GM12872 (cell line): ENCODE measurements around the gene CYP39A1.

Source experiments
- TF ChIP-seq, protein P1 (sequence below): IDR thresholded peaks from 3 replicates; pipeline ENCODE4 v1.5.1; 2011; ENCODE audit warnings: low read depth, mild to moderate bottlenecking, low read length, moderate library complexity; ENCODE audit not compliant: insufficient read depth

The CYP39A1 gene

DNA sequence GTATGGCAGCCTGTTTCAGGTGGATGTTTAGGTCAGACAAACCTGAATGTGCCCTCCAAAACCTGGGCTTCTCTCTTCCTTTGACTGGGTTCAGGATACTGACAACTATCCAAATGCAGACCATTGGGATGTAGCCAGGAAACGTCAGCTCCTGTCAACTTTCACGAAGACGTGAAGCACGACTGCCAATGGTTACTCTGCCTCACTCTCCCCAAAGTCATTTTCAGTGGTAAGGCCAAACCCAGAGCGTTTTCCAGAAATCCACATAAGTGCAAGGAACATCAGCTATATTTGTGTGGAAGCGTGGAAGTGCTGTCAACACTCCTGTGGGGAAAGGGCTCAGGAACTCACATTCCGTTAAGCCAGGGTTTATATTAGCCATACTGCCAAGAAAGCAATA lies 141.3 kb downstream of the CYP39A1 start:
- TF ChIP-seq, protein P1, sequence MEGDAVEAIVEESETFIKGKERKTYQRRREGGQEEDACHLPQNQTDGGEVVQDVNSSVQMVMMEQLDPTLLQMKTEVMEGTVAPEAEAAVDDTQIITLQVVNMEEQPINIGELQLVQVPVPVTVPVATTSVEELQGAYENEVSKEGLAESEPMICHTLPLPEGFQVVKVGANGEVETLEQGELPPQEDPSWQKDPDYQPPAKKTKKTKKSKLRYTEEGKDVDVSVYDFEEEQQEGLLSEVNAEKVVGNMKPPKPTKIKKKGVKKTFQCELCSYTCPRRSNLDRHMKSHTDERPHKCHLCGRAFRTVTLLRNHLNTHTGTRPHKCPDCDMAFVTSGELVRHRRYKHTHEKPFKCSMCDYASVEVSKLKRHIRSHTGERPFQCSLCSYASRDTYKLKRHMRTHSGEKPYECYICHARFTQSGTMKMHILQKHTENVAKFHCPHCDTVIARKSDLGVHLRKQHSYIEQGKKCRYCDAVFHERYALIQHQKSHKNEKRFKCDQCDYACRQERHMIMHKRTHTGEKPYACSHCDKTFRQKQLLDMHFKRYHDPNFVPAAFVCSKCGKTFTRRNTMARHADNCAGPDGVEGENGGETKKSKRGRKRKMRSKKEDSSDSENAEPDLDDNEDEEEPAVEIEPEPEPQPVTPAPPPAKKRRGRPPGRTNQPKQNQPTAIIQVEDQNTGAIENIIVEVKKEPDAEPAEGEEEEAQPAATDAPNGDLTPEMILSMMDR, result no peak

DNA sequence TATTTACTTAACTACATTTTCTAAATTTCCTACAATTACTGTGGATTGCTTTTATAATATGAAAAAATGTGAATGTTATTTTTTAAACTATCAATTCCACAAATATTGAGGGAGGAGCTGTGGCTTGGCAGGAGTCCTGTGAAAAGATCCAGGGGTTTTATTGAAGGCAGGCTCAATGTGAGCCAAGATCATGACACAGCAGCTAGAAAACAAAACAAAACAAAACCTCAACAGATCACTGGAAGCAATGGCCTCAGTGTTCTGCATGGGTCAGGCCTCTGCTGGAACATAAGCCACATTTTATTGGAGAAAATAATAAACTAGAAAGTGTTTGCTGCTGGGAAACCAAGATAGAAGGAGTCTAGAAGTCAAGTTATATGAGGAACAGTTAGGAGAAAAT lies 142.0 kb downstream of the CYP39A1 start:
- TF ChIP-seq, protein P1, result no peak

DNA sequence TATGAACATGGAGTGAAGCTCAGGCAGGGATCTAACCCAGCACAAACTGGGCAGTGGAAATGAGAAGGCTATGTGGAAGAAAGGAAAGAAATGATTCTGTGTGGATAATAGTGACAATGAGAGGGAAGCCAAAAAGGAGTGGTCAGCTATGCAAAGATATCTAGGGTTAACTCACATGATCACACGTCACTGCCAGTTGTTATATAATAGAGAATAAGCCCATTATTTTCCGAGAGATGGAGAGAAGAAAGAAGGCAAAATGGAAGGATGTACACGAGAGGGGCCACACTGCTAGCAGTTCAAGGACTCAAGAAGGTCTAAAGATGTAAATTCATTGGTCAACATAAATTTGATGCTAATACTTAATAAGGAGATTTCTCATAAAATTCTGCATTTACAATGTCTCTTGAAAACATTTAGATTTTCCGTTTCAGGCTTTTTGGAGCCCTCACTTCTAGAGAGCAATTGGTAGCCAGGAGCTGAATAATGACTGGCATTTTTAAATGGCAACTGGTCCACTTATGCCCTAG lies 142.6 kb downstream of the CYP39A1 start:
- TF ChIP-seq, protein P1, result no peak

DNA sequence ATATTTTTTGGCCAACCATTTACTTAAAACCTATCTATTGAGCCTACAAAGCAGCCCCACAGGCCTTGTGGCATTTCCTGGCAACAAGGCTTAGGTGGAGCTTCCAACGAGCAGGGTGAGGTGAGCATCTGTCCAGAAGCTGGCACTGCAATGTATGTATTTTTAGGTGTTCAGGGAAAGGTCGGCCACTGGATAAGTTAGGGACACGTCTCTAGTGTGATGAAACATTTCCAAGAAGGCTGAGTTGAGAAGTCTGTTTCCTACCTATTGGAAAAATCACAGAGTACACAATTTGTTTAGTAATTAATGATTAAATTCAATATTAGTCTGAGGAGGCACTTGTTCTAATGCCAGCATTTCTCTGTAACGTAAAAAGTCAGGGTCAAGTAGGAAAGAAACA lies 143.6 kb downstream of the CYP39A1 start:
- TF ChIP-seq, protein P1, result no peak

DNA sequence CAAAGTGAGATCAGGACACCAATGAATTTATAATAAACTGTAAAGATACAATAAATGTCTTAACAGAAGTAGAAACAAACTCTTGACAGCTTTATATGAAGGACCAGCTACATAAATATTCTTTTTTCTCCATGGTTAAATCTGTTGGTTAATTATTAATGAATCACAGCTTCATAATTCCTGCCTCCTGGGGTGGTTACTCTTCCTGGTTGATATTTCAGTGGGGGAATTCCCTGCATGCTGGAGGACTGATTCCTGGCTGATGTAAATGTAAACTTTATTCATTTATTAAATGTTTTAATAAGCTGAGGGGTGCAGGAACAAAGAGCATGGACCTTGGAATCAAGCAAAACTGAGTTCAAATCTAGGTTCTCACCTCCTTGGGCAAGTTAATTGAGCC lies 145.2 kb downstream of the CYP39A1 start:
- TF ChIP-seq, protein P1, result no peak

DNA sequence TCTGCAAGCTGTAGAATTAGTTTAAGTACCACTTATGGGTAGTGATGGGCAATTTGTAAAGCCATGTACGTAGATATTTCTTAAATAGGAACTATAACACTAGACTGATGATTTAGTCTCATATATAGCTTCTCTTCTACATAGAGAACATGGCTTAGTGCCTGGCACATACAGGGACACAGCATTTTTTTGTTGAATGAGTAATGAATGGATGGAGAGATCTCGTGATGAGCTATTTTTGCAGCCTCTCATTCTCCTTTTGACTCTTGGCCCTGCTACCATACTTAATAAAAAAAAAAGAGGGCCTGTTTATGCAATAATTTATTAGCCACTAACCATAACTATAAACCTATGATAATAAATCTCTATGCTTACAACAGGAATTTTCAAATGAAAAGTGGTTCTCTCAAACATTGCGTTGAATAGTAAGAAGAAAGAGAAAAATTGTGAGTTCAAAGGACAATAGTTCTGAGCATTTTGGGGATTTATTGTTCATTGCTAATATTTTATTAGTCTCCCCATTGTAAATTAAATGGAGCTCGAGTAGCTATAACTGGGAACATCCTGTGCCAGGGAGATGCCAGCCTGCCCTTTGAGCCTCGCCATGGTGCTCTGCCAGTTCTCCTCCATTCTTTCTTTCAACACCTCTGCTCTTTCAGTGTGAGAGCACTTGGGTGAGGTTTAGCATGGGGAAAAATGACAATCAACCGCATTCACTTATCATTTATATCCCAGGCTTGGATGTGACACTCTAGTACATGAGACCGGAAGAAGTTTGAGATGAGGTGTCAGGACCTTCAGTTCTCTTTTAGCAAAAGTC lies 146.7 kb downstream of the CYP39A1 start:
- TF ChIP-seq, protein P1, result no peak

DNA sequence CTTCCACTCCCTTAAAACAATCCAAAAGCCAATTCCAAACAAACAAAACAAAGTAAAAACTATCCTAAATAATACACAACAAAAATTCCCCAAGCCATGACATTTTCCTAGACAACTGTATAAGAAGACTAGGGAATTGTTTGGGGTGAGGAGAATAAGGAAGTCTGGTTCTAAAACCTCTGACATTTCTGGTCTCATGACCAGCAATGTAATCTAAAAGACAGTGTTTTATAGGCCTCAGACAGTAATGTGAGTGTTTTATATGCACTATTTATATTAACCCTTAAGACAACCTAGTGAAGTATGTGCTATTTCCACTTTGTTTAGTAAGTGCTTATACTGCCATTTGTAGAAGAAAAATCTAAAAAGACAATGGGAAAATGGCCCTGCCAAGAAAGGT lies 148.4 kb downstream of the CYP39A1 start:
- TF ChIP-seq, protein P1, result no peak
